Stimulated activated CD8-positive, alpha-beta memory T cell treated with anti-CD3 and anti-CD28 coated beads, Interleukin-15, amount 100 ng/mL, for 1 hour (primary cell): Measurements from ENCODE around the gene NEK11.
A peak's percentile ranks its signal among the peaks of the same experiment; 100 is the strongest.
"Not testable (repeated sequence)": the region's sequence is repeated elsewhere in the genome, so short reads cannot be mapped to it uniquely, and the experiment has no call there.

Experiments
- DNase-seq: peaks from one replicate; pipeline ENCODE4 v3.0.0-alpha.2; 2020; ENCODE audit warnings: low read depth

NEK11 gene

GRCh38 chr3:131361066-131361463, 334.4 kb downstream of the NEK11 start:
- DNase-seq: not testable (repeated sequence)

GRCh38 chr3:131361464-131362421, 335.1 kb downstream of the NEK11 start:
- no peak for DNase-seq

GRCh38 chr3:131363275-131363674, 336.6 kb downstream of the NEK11 start:
- no peak for DNase-seq

GRCh38 chr3:131370935-131371687, 344.4 kb downstream of the NEK11 start:
- no peak for DNase-seq

- DNase-seq: no peak
These were observed 345.0 kb downstream of the NEK11 start for GRCh38 chr3:131371688-131372066.

- DNase-seq: no peak
These were observed 348.1 kb downstream of the NEK11 start for GRCh38 chr3:131374741-131375140.

GRCh38 chr3:131380821-131381444, 354.3 kb downstream of the NEK11 start:
- not testable (repeated sequence) for DNase-seq

GRCh38 chr3:131381445-131382291, 355.0 kb downstream of the NEK11 start, which contains the start of gene NUDT16:
TSS of gene NUDT16 (plus strand) at chr3:131381774. CDS start at chr3:131381805, 31 bp downstream.
- DNase-seq: peak; percentile 87

- no peak for DNase-seq
These were observed 359.9 kb downstream of the NEK11 start for GRCh38 chr3:131386429-131387165.

GRCh38 chr3:131387796-131388489, 361.3 kb downstream of the NEK11 start:
- no peak for DNase-seq

GRCh38 chr3:131388490-131388799, 361.8 kb downstream of the NEK11 start:
- DNase-seq: no peak

- no peak for DNase-seq
These were observed 363.7 kb downstream of the NEK11 start for GRCh38 chr3:131390331-131390730.

GRCh38 chr3:131393051-131393450, 366.4 kb downstream of the NEK11 start:
- no peak for DNase-seq

- no peak for DNase-seq
These were observed 367.2 kb downstream of the NEK11 start for GRCh38 chr3:131393868-131394267.

- DNase-seq: no peak
These were observed 367.7 kb downstream of the NEK11 start for GRCh38 chr3:131394400-131394799.

- no peak for DNase-seq
These were observed 369.5 kb downstream of the NEK11 start for GRCh38 chr3:131396170-131396569.

- no peak for DNase-seq
These were observed 371.2 kb downstream of the NEK11 start for GRCh38 chr3:131397889-131398288.
